GM12878 (cell line): ENCODE measurements around the gene LSM6. TPM values are rescaled to one million over a fixed set of nuclear protein-coding genes. Genes with fewer than 3 reads are reported as not detected.

Source experiments
- ATAC-seq: fragments of 200-7000 bp; cut with Tn5 transposase; 3 replicates; pipeline ENCODE4 v1.9.1; 2020; ENCODE audit warnings: mild to moderate bottlenecking, moderate library complexity
- BruUV-seq: library from RNA; stranded (reverse); fragments of 400-500 nt; replicated peaks from 2 replicates; lab custom pipeline; 2021; lab: Mats Ljungman, UMichigan
- CTCF ChIA-PET: fragments of 300-600 bp; sonication (Branson Sonifier 250); formaldehyde crosslinking; extraction: SDS; loops from one replicate; lab custom pipeline; 2021; ENCODE audit warnings: inconsistent platforms; lab: Yijun Ruan, JAX
- POLR2A ChIA-PET: fragments of 350-600 bp; formaldehyde crosslinking; extraction: SDS; loops from one replicate; lab custom pipeline; 2021; ENCODE audit warnings: inconsistent platforms; lab: Charles Lee
- RAD21 ChIA-PET: fragments of 300-600 bp; sonication (Branson Sonifier 250); formaldehyde crosslinking; loops from one replicate; lab custom pipeline; 2023; ENCODE audit warnings: antibody characterized with exemption; ENCODE audit not compliant: unreplicated experiment; lab: Charles Lee
- SMC1A ChIA-PET: fragments of 300-600 bp; sonication (Branson Sonifier 250); formaldehyde crosslinking; loops from one replicate; lab custom pipeline; 2023; ENCODE audit not compliant: unreplicated experiment, uncharacterized antibody; lab: Charles Lee
- DNase-seq: peaks from one replicate; pipeline ENCODE4 v3.0.0-alpha.2; 2011; ENCODE audit warnings: low read depth, low spot score
- FAIRE-seq: peaks from 3 replicates; lab custom pipeline; 2011; peaks lifted over from hg19 to GRCh38; lab: Jason Lieb, UNC
- H2AFZ ChIP-seq: 2 replicates; pipeline ENCODE4 v1.6.0; 2011; ENCODE audit warnings: low read depth, low read length, control low read depth; ENCODE audit not compliant: control insufficient read depth
- H3K27ac ChIP-seq: 2 replicates; pipeline ENCODE4 v1.5.1; 2011; ENCODE audit warnings: control low read depth; ENCODE audit not compliant: control insufficient read depth, insufficient read depth
- H3K27me3 ChIP-seq, 2 experiments: replicated peaks in 1 of 2; 2 replicates each; pipeline versions ENCODE4 v1.6.0 to v1.6.1; 2011; ENCODE audit warnings: low read length in 1 of 2; ENCODE audit not compliant: control insufficient read depth in 2 of 2, insufficient read depth in 2 of 2
- H3K36me3 ChIP-seq, 2 experiments: 2 replicates each; pipeline ENCODE4 v1.5.1; 2011; ENCODE audit warnings: low read length in 1 of 2; ENCODE audit not compliant: control insufficient read depth in 2 of 2, insufficient read depth in 2 of 2
- H3K4me1 ChIP-seq: 2 replicates; pipeline ENCODE4 v1.6.1; 2011; ENCODE audit warnings: mild to moderate bottlenecking, low read length, moderate library complexity, mixed read lengths; ENCODE audit not compliant: control insufficient read depth, insufficient read depth
- H3K4me2 ChIP-seq: 2 replicates; pipeline ENCODE4 v1.6.0; 2011; ENCODE audit warnings: control low read depth; ENCODE audit not compliant: control insufficient read depth, insufficient read depth
- H3K4me3 ChIP-seq: fragments of 200-600 bp; sonication (generic); 2 replicates; pipeline ENCODE4 v1.5.1; 2016
- H3K79me2 ChIP-seq: 2 replicates; pipeline ENCODE4 v1.6.0; 2011; ENCODE audit warnings: low read length; ENCODE audit not compliant: control insufficient read depth, insufficient read depth
- H3K9ac ChIP-seq: 2 replicates; pipeline ENCODE4 v1.8.0; 2011; ENCODE audit warnings: low read length, control low read depth, mixed read lengths; ENCODE audit not compliant: control insufficient read depth, insufficient read depth
- H3K9me3 ChIP-seq: replicated peaks from 3 replicates; pipeline ENCODE4 v1.5.1; 2011; ENCODE audit warnings: mild to moderate bottlenecking, low read length; ENCODE audit not compliant: control insufficient read depth, insufficient read depth
- H4K20me1 ChIP-seq: 2 replicates; pipeline ENCODE4 v1.6.0; 2011; ENCODE audit not compliant: control insufficient read depth, insufficient read depth
- CEBPB ChIP-seq, 2 experiments: fragments of 150-350 bp in 1 of 2; IDR thresholded peaks; 2 replicates each; pipeline ENCODE4 v1.6.1; 2012 to 2014; ENCODE audit warnings: low read depth in 2 of 2, low read length in 2 of 2, borderline replicate concordance in 1 of 2, inconsistent platforms in 1 of 2
- CEBPZ ChIP-seq: fragments of 150-350 bp; IDR thresholded peaks from 2 replicates; pipeline ENCODE4 v1.6.1; 2016; ENCODE audit warnings: low read depth, low read length
- MTA3 ChIP-seq: IDR thresholded peaks from 2 replicates; pipeline ENCODE4 v1.6.1; 2012; ENCODE audit warnings: low read length, inconsistent platforms, borderline replicate concordance
- WGBS: methylation state at CpG from one replicate; pipeline ENCODE4 v1.1.6; 2016; ENCODE audit warnings: low lambda C conversion rate; ENCODE audit not compliant: insufficient replicate concordance, insufficient coverage; ENCODE audit errors: missing lambda C conversion rate; 5-methylcytosine and 5-hydroxymethylcytosine counted together
- in situ Hi-C: fragments of 300-500 bp; cut with MboI; formaldehyde crosslinking; loops from 9 replicates; pipeline ENCODE4 v1.14.3; 2018; ENCODE audit warnings: mixed read lengths
- intact Hi-C: fragments of 100-400 bp; cut with micrococcal nuclease; formaldehyde crosslinking; loops from one replicate; pipeline ENCODE4 v1.14.2; 2022; ENCODE audit not compliant: unreplicated experiment
- polyA plus RNA-seq, 11 experiments: library from polyadenylated mRNA; depleted of rRNA in 4 of 11; unstranded in 6 of 11; stranded (reverse) in 5 of 11; fragments of >200 nt; fragmentation: Nextera tagmentation in 4 of 11; fragmentation: Illumina TruSeq in 1 of 11; extraction: Ambion mirVana in 4 of 11; extraction: Trizol in 1 of 11; gene quantifications; 1 replicate in 1 of 11; 2 replicates in 10 of 11; pipeline versions ENCODE4 v1.2.1 to v1.2.3, GENCODE V29; 2011 to 2016; ENCODE audit warnings: inconsistent platforms in 2 of 11, missing spikeins in 2 of 11, low read depth in 1 of 11
- total RNA-seq, 4 experiments: library from RNA; depleted of rRNA in 3 of 4; stranded (reverse); fragments of >200 nt in 3 of 4; fragmentation: Illumina TruSeq in 1 of 4; extraction: Trizol in 1 of 4; gene quantifications; 2 replicates each; pipeline versions ENCODE4 v1.2.1 to v1.2.3, GENCODE V29; 2013 to 2021

Gene LSM6
- total and polyA plus RNA-seq, 10 of the 15 experiments (the other 5 are each of a cell fraction or from before 2014, with no cell fraction given), result 68.0 to 282 (median 229) TPM

- Histone ChIP-seq H2AFZ (no peak overlapping the region), H3K9ac (no peak overlapping the region), H3K4me2 (no peak overlapping the region), H3K36me3 (no peaks in the 10 kb centered on the region), H3K4me1 (no peaks in the 10 kb centered on the region), H3K79me2 (no peaks in the 10 kb centered on the region), H3K27ac (no peak overlapping the region), H4K20me1 (no peaks in the 10 kb centered on the region), H3K4me3 (no peak overlapping the region), H3K27me3 (no peaks in the 10 kb centered on the region), H3K9me3 (no peaks in the 10 kb centered on the region)
- DNase-seq (no peak), ATAC-seq (no peak), FAIRE-seq (no peak)
- ChIA-PET CTCF (no interaction called here), RAD21 (no interaction called here), POLR2A (no interaction called here), SMC1A (interaction anchor here (0.6 to 1.0 kb wide), 2 partner anchors 129 to 778 kb away, joined by 3 read pairs; no protein-coding TSS in a partner anchor)
- WGBS, result 74% methylated on average over 8 of the region's 8 CpGs
- intact Hi-C loops (no loop called here), in situ Hi-C loops (no loop called here)
- TF ChIP-seq CEBPZ, result no peak
- TF ChIP-seq CEBPB (IDR thresholded peaks at IDR 0.05; ENCODE audit: borderline replicate concordance in 1 of 2, low read depth in 2 of 2, low read length in 2 of 2), result no peak
- TF ChIP-seq MTA3, result no peak
- no TSS peak for BruUV-seq
Observed at GRCh38 chr4:146224326-146224966, 48.9 kb downstream of the LSM6 start.
